ENCODE data around the gene QRICH2. TPM values are rescaled to one million over a fixed set of nuclear protein-coding genes. Genes with fewer than 3 reads are reported as not detected.
"Not testable (repeated sequence)": the region's sequence is repeated elsewhere in the genome, so short reads cannot be mapped to it uniquely, and the experiment has no call there.

QRICH2 gene
- total RNA-seq, 2 experiments from 2014 or later = 7.2 to 9.4 TPM

GRCh38 chr17:76260220-76260619 lies 47.9 kb downstream of the QRICH2 start:
- peak; percentile 69 for DNase-seq (ENCODE audit: low spot score)
- Histone ChIP-seq H2AFZ (ENCODE audit: low read length) (peak overlapping the region; percentile 35; the same call in 1 of the 2 replicates), H3K79me2 (ENCODE audit: insufficient read depth, low read depth, low read length) (no peaks in the 10 kb centered on the region), H4K20me1 (ENCODE audit: insufficient read depth, low read length) (no peaks in the 10 kb centered on the region), H3K4me1 (ENCODE audit: insufficient read depth, low read length, poor library complexity, severe bottlenecking) (peaks cover 56% of the 10 kb centered on the region), H3K9me3 (ENCODE audit: low read length) (no peaks in the 10 kb centered on the region), H3K36me3 (ENCODE audit: insufficient read depth, low read length) (no peaks in the 10 kb centered on the region), H3K4me3 (ENCODE audit: low read depth, low read length, poor library complexity, severe bottlenecking) (peak overlapping the region; percentile 5), H3K9me2 (ENCODE audit: insufficient read depth, low read length) (no peaks in the 10 kb centered on the region), H3K4me2 (ENCODE audit: low read length) (peak overlapping the region; percentile 48), H3K27ac (ENCODE audit: low read depth, low read length, poor library complexity, severe bottlenecking) (peak overlapping the region; percentile 42)
- no TSS peak for BruUV-seq (replicated peaks)
- CTCF ChIA-PET (ENCODE audit: unreplicated experiment) = interaction anchor here (1.2 kb wide), 1 partner anchor 19 kb away, joined by 5 read pairs; no protein-coding TSS in a partner anchor
- intact Hi-C loops (cut with micrococcal nuclease; ENCODE audit: unreplicated experiment) = loop anchor here (10.0 kb wide), 4 partner anchors 235 to 1205 kb away; partner anchors contain the start of genes MRPL38, RECQL5 and SAP30BP
- POLR2A ChIA-PET = interaction anchor here (0.9 to 6.3 kb wide), 7 partner anchors 11 to 188 kb away, joined by 3 to 72 read pairs (median 5); partner anchors contain the start of gene SRP68
- TF ChIP-seq CTCF (conservative IDR thresholded peaks at IDR 0.05; ENCODE audit: low read length) (no peak), EZH2phosphoT487 (IDR thresholded peaks at IDR 0.05; ENCODE audit: borderline replicate concordance, low read depth, low read length) (no peak)

- H3K27ac ChIP-seq (ENCODE audit: low read depth, low read length, poor library complexity, severe bottlenecking); H3K9me2 ChIP-seq (ENCODE audit: insufficient read depth, low read length); H3K4me2 ChIP-seq (ENCODE audit: low read length); intact Hi-C loops (cut with micrococcal nuclease; ENCODE audit: unreplicated experiment); H4K20me1 ChIP-seq (ENCODE audit: insufficient read depth, low read length); H3K36me3 ChIP-seq (ENCODE audit: insufficient read depth, low read length); H3K79me2 ChIP-seq (ENCODE audit: insufficient read depth, low read depth, low read length); H3K9me3 ChIP-seq (ENCODE audit: low read length); H3K4me3 ChIP-seq (ENCODE audit: low read depth, low read length, poor library complexity, severe bottlenecking); BruUV-seq (replicated peaks); DNase-seq (ENCODE audit: low spot score); H2AFZ ChIP-seq (ENCODE audit: low read length): not testable (repeated sequence)
- POLR2A ChIA-PET = interaction anchor here (0.7 to 0.8 kb wide), 2 partner anchors 9 to 14 kb away, joined by 3 to 7 read pairs; no protein-coding TSS in a partner anchor
- CTCF ChIA-PET (ENCODE audit: unreplicated experiment) = interaction anchor here (0.7 kb wide), 1 partner anchor 8 kb away, joined by 5 read pairs; no protein-coding TSS in a partner anchor
- peaks cover 36% of the 10 kb centered on the region for H3K4me1 ChIP-seq (ENCODE audit: insufficient read depth, low read length, poor library complexity, severe bottlenecking)
Measured at GRCh38 chr17:76256430-76257050, 51.5 kb downstream of the QRICH2 start.

- POLR2A ChIA-PET = no interaction called here
- Histone ChIP-seq H3K36me3 (ENCODE audit: insufficient read depth, low read length) (no peaks in the 10 kb centered on the region), H3K79me2 (ENCODE audit: insufficient read depth, low read depth, low read length) (no peaks in the 10 kb centered on the region), H3K4me3 (ENCODE audit: low read depth, low read length, poor library complexity, severe bottlenecking) (no peak overlapping the region), H3K27ac (ENCODE audit: low read depth, low read length, poor library complexity, severe bottlenecking) (no peak overlapping the region), H4K20me1 (ENCODE audit: insufficient read depth, low read length) (no peaks in the 10 kb centered on the region), H3K4me2 (ENCODE audit: low read length) (no peak overlapping the region), H3K9me3 (ENCODE audit: low read length) (no peaks in the 10 kb centered on the region), H3K9me2 (ENCODE audit: insufficient read depth, low read length) (no peaks in the 10 kb centered on the region), H2AFZ (ENCODE audit: low read length) (no peak overlapping the region), H3K4me1 (ENCODE audit: insufficient read depth, low read length, poor library complexity, severe bottlenecking) (peaks cover 30% of the 10 kb centered on the region)
- TF ChIP-seq CTCF (conservative IDR thresholded peaks at IDR 0.05; ENCODE audit: low read length) (no peak), EZH2phosphoT487 (IDR thresholded peaks at IDR 0.05; ENCODE audit: borderline replicate concordance, low read depth, low read length) (no peak)
- no peak for DNase-seq (ENCODE audit: low spot score)
- BruUV-seq (replicated peaks) = no TSS peak
- CTCF ChIA-PET (ENCODE audit: unreplicated experiment) = no interaction called here
- intact Hi-C loops (cut with micrococcal nuclease; ENCODE audit: unreplicated experiment) = no loop called here
Measured at GRCh38 chr17:76255801-76256429, 52.2 kb downstream of the QRICH2 start.
